HCT116 (cell line): ENCODE results near the gene FHIT. TPM values are rescaled to one million over a fixed set of nuclear protein-coding genes. Genes with fewer than 3 reads are reported as not detected.

Experiments
- ATAC-seq: fragments of 200-7000 bp; cut with Tn5 transposase; 2 replicates; pipeline ENCODE4 v1.9.1; 2020; ENCODE audit warnings: mild to moderate bottlenecking, moderate library complexity
- BruUV-seq: library from RNA; stranded (reverse); fragments of 400-500 nt; replicated peaks from 2 replicates; lab custom pipeline; 2021; lab: Mats Ljungman, UMichigan
- CTCF ChIA-PET: fragments of 300-600 bp; sonication (Branson Sonifier 250); formaldehyde crosslinking; loops from one replicate; lab custom pipeline; 2021; ENCODE audit warnings: antibody characterized with exemption; lab: Charles Lee
- POLR2A ChIA-PET: fragments of 300-600, 350-600 bp; sonication (Branson Sonifier 250); formaldehyde crosslinking; loops from one replicate; lab custom pipeline; 2021; ENCODE audit warnings: antibody characterized with exemption; lab: Charles Lee
- RAD21 ChIA-PET, 2 experiments: fragments of 300-600 bp; sonication (Branson Sonifier 250); formaldehyde crosslinking; loops; one replicate each; lab custom pipeline; 2023; ENCODE audit warnings: low total read pairs in 2 of 2; ENCODE audit not compliant: uncharacterized antibody in 2 of 2, unreplicated experiment in 2 of 2, low non-redundant PET in 1 of 2; lab: Charles Lee
- DNase-seq: peaks from one replicate; pipeline ENCODE4 v3.0.0-alpha.2; 2010; ENCODE audit warnings: low read depth, low spot score
- H2AFZ ChIP-seq: fragments of 200-600 bp; shearing (Covaris generic), sonication (generic); 2 replicates; pipeline ENCODE4 v1.6.1; 2017; ENCODE audit warnings: low read depth, mixed run types, mixed read lengths, antibody characterized with exemption, low read length; ENCODE audit not compliant: poor library complexity, severe bottlenecking
- H3K27ac ChIP-seq: 2 replicates; pipeline ENCODE4 v1.5.1; 2012; ENCODE audit warnings: low read depth, low read length
- H3K27me3 ChIP-seq: fragments of 200-600 bp; sonication (generic); 2 replicates; pipeline ENCODE4 v1.6.1; 2016; ENCODE audit warnings: mixed run types, low read length, mixed read lengths; ENCODE audit not compliant: insufficient read depth
- H3K36me3 ChIP-seq, 2 experiments: fragments of 200-500 bp in 1 of 2; fragments of 200-600 bp in 1 of 2; sonication (Bioruptor generic) in 1 of 2; sonication (generic) in 1 of 2; 2 replicates each; pipeline versions ENCODE4 v1.5.1 to v1.6.1; 2014 to 2016; ENCODE audit warnings: low read length in 2 of 2, inconsistent platforms in 1 of 2, mixed read lengths in 1 of 2, mixed run types in 1 of 2; ENCODE audit not compliant: insufficient read depth in 2 of 2, control insufficient read depth in 1 of 2
- H3K4me1 ChIP-seq, 2 experiments: fragments of 200-600 bp in 1 of 2; sonication (generic) in 1 of 2; 2 replicates each; pipeline versions ENCODE4 v1.5.1 to v1.6.1; 2012 to 2017; ENCODE audit warnings: low read length in 2 of 2, inconsistent platforms in 1 of 2, mild to moderate bottlenecking in 1 of 2, mixed read lengths in 1 of 2, mixed run types in 1 of 2, moderate library complexity in 1 of 2; ENCODE audit not compliant: insufficient read depth in 2 of 2, control insufficient read depth in 1 of 2
- H3K4me2 ChIP-seq: fragments of 200-600 bp; sonication (generic); 2 replicates; pipeline ENCODE4 v1.6.1; 2017; ENCODE audit warnings: mixed run types, low read length, mixed read lengths
- H3K4me3 ChIP-seq, 2 experiments: fragments of 200-600 bp in 1 of 2; sonication (generic) in 1 of 2; replicated peaks in 1 of 2; 2 replicates each; pipeline ENCODE4 v1.5.1; 2011 to 2016; ENCODE audit warnings: low read length in 2 of 2, control low read depth in 1 of 2, low read depth in 1 of 2, mild to moderate bottlenecking in 1 of 2, mixed read lengths in 1 of 2, mixed run types in 1 of 2
- H3K79me2 ChIP-seq: fragments of 200-600 bp; sonication (generic); 2 replicates; pipeline ENCODE4 v1.6.1; 2017; ENCODE audit warnings: mild to moderate bottlenecking, mixed run types, low read length, moderate library complexity, mixed read lengths; ENCODE audit not compliant: insufficient read depth
- H3K9ac ChIP-seq: fragments of 200-600 bp; sonication (generic); 2 replicates; pipeline ENCODE4 v1.6.1; 2016; ENCODE audit warnings: low read length, mixed read lengths
- H3K9me2 ChIP-seq: fragments of 200-600 bp; sonication (generic), shearing (Covaris generic); 2 replicates; pipeline ENCODE4 v1.6.1; 2017; ENCODE audit warnings: mixed run types, mild to moderate bottlenecking, moderate library complexity; ENCODE audit not compliant: insufficient read depth
- H3K9me3 ChIP-seq, 2 experiments: fragments of 200-500 bp in 1 of 2; fragments of 200-600 bp in 1 of 2; sonication (Bioruptor generic) in 1 of 2; sonication (generic) in 1 of 2; 2 replicates each; pipeline ENCODE4 v1.6.1; 2014 to 2017; ENCODE audit warnings: low read length in 2 of 2, mixed read lengths in 2 of 2, inconsistent platforms in 1 of 2, low read depth in 1 of 2, mild to moderate bottlenecking in 1 of 2, mixed run types in 1 of 2, moderate library complexity in 1 of 2; ENCODE audit not compliant: control insufficient read depth in 1 of 2, insufficient read depth in 1 of 2
- H4K20me1 ChIP-seq: fragments of 200-600 bp; sonication (generic), shearing (Covaris generic); 2 replicates; pipeline ENCODE4 v1.6.1; 2017; ENCODE audit warnings: mixed run types, mild to moderate bottlenecking, moderate library complexity; ENCODE audit not compliant: insufficient read depth
- EGR1 ChIP-seq: IDR thresholded peaks from 2 replicates; pipeline ENCODE4 v1.6.1; 2012; ENCODE audit warnings: low read depth
- EZH2 ChIP-seq: fragments of 200-600 bp; sonication (generic); IDR thresholded peaks from 2 replicates; pipeline ENCODE4 v1.6.1; 2017; ENCODE audit warnings: antibody characterized with exemption, mixed run types
- FOSL1 ChIP-seq: IDR thresholded peaks from 2 replicates; pipeline ENCODE4 v1.6.1; 2012; ENCODE audit warnings: low read depth
- JUND ChIP-seq: IDR thresholded peaks from 2 replicates; pipeline ENCODE4 v1.6.1; 2012
- SIN3A ChIP-seq: IDR thresholded peaks from 2 replicates; pipeline ENCODE4 v1.6.1; 2012; ENCODE audit warnings: low read depth
- TCF7L2 ChIP-seq: IDR thresholded peaks from 2 replicates; pipeline ENCODE4 v1.7.0; 2011; ENCODE audit warnings: borderline replicate concordance, inconsistent platforms; ENCODE audit not compliant: insufficient read depth, insufficient read length; ENCODE audit errors: extremely low read depth
- ZBTB33 ChIP-seq: IDR thresholded peaks from 2 replicates; pipeline ENCODE4 v1.6.1; 2011; ENCODE audit warnings: mild to moderate bottlenecking, low read length, moderate library complexity; ENCODE audit not compliant: insufficient replicate concordance; ENCODE audit errors: extremely low read depth
- ZNF274 ChIP-seq: fragments of 200-500 bp; sonication (Bioruptor generic); IDR thresholded peaks from 2 replicates; pipeline ENCODE4 v1.6.1; 2014; ENCODE audit warnings: mild to moderate bottlenecking, low read depth, low read length, inconsistent platforms
- intact Hi-C: fragments of 100-400 bp; cut with micrococcal nuclease; formaldehyde crosslinking; loops from 2 replicates; pipeline ENCODE4 v1.10.0; 2022
- total RNA-seq: library from RNA; stranded (reverse); gene quantifications from one replicate; pipeline ENCODE4 v1.2.1, GENCODE V29; 2021; ENCODE audit not compliant: unreplicated experiment
- TF ChIP-seq, protein P1 (sequence below), 3 experiments: fragments of 200-600 bp in 1 of 3; sonication (generic) in 1 of 3; IDR thresholded peaks in 2 of 3; conservative IDR thresholded peaks in 1 of 3; 2 replicates each; pipeline ENCODE4 v1.5.1; 2012 to 2017; ENCODE audit warnings: low read depth in 2 of 3, low read length in 2 of 3, antibody characterized with exemption in 1 of 3, borderline replicate concordance in 1 of 3, control low read depth in 1 of 3, mild to moderate bottlenecking in 1 of 3, mixed read lengths in 1 of 3, mixed run types in 1 of 3, moderate library complexity in 1 of 3; ENCODE audit not compliant: insufficient read depth in 1 of 3

FHIT gene
- total RNA-seq, 1 experiment from 2014 or later: 20.1 TPM

DNA sequence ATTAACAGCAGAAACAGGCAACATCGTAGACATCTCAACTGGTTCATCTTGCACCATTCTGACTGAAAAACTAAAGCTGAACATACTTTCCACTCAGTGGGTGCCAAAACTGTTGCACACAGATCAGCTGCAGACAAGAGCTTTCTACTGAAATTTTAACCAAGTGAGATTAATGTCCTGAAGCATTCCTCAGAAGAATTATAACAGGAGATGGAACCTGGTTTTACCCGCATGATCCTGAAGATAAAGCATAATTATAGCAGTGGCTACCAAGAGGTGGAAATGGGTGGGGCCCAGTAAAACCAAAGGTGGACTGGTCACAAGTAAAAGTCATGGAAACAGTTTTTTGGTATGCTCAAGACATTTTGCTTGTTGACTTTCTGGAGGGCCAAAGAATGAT, 858.8 kb downstream of the FHIT start:
- ATAC-seq: no peak

More for the DNA sequence above, 858.8 kb downstream of the FHIT start:
- no peaks in the 10 kb centered on the region for H3K36me3 ChIP-seq
- no peaks in the 10 kb centered on the region for H3K9me2 ChIP-seq
- TF ChIP-seq TCF7L2: no peak
- no peak for TF ChIP-seq ZBTB33
- no peak for TF ChIP-seq EGR1
- no peak for TF ChIP-seq JUND
- TF ChIP-seq, protein P1, sequence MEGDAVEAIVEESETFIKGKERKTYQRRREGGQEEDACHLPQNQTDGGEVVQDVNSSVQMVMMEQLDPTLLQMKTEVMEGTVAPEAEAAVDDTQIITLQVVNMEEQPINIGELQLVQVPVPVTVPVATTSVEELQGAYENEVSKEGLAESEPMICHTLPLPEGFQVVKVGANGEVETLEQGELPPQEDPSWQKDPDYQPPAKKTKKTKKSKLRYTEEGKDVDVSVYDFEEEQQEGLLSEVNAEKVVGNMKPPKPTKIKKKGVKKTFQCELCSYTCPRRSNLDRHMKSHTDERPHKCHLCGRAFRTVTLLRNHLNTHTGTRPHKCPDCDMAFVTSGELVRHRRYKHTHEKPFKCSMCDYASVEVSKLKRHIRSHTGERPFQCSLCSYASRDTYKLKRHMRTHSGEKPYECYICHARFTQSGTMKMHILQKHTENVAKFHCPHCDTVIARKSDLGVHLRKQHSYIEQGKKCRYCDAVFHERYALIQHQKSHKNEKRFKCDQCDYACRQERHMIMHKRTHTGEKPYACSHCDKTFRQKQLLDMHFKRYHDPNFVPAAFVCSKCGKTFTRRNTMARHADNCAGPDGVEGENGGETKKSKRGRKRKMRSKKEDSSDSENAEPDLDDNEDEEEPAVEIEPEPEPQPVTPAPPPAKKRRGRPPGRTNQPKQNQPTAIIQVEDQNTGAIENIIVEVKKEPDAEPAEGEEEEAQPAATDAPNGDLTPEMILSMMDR (IDR thresholded peaks at IDR 0.05 in 2 of 3, conservative IDR thresholded peaks at IDR 0.05 in 1 of 3; ENCODE audit: borderline replicate concordance in 1 of 3, insufficient read depth in 1 of 3, low read depth in 2 of 3, low read length in 2 of 3): no peak
- no peak for TF ChIP-seq ZNF274
- no peak for TF ChIP-seq SIN3A
- TF ChIP-seq EZH2: no peak
- no peak for TF ChIP-seq FOSL1
- H4K20me1 ChIP-seq: no peaks in the 10 kb centered on the region
- H3K4me1 ChIP-seq: no peaks in the 10 kb centered on the region
- no peak overlapping the region for H3K4me3 ChIP-seq
- intact Hi-C loops: no loop called here
- no peaks in the 10 kb centered on the region for H3K79me2 ChIP-seq
- no peak overlapping the region for H3K27ac ChIP-seq
- ChIA-PET POLR2A (no interaction called here), RAD21 (no interaction called here), CTCF (no interaction called here)
- no peak for DNase-seq
- H3K9me3 ChIP-seq: no peaks in the 10 kb centered on the region
- H3K4me2 ChIP-seq: no peak overlapping the region
- no peak overlapping the region for H3K9ac ChIP-seq
- no peak overlapping the region for H2AFZ ChIP-seq
- no TSS peak for BruUV-seq
- H3K27me3 ChIP-seq: no peaks in the 10 kb centered on the region
